ENCODE data around the gene PPARG.

DNA sequence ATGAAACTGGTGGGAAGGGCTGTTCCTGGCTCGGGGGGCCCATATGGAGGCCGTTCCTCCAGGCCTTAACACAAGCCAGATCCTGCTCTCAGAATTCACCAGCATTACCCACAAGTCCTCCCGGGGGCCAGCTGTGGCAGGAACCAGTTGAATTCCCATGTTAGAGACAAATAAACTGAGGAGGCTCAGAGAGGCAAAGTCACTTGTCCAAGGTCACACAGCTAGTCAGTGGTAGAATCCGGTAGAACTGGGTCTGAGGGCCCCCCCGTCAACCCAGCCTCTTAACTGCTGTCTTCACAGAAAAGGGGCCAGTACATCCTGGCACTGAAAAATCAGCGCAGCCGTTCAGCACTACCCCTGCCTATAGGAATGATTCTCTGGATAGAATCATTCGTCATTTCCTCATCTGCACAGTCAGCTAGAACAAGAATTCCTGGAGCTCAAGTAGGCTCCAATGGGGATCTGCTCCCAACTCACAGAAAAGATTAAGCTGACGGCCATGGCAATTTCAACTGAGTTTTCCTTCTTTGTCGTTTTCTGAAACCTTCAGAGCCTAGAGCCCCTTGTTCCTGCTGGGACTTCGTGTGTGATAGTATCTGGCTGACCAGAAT, 183.2 kb downstream of the PPARG start:
- TF ChIP-seq EP300 (IDR thresholded peaks at IDR 0.05; ENCODE audit: borderline replicate concordance in 1 of 2, low read depth in 1 of 2, low read length in 1 of 2) (no peak), POLR2AphosphoS5 (IDR thresholded peaks at IDR 0.05; ENCODE audit: low read depth, low read length) (no peak), TAF1 (IDR thresholded peaks at IDR 0.05; ENCODE audit: borderline replicate concordance, low read depth, low read length) (no peak), ELF1 (IDR thresholded peaks at IDR 0.05) (no peak), SMC3 (IDR thresholded peaks at IDR 0.05; ENCODE audit: low read depth, low read length) (no peak), SIN3A (IDR thresholded peaks at IDR 0.05; ENCODE audit: borderline replicate concordance, low read depth, low read length) (no peak), RAD21 (IDR thresholded peaks at IDR 0.05; ENCODE audit: low read length) (no peak), TCF12 (IDR thresholded peaks at IDR 0.05) (no peak)
- TF ChIP-seq, protein P1, sequence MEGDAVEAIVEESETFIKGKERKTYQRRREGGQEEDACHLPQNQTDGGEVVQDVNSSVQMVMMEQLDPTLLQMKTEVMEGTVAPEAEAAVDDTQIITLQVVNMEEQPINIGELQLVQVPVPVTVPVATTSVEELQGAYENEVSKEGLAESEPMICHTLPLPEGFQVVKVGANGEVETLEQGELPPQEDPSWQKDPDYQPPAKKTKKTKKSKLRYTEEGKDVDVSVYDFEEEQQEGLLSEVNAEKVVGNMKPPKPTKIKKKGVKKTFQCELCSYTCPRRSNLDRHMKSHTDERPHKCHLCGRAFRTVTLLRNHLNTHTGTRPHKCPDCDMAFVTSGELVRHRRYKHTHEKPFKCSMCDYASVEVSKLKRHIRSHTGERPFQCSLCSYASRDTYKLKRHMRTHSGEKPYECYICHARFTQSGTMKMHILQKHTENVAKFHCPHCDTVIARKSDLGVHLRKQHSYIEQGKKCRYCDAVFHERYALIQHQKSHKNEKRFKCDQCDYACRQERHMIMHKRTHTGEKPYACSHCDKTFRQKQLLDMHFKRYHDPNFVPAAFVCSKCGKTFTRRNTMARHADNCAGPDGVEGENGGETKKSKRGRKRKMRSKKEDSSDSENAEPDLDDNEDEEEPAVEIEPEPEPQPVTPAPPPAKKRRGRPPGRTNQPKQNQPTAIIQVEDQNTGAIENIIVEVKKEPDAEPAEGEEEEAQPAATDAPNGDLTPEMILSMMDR (IDR thresholded peaks at IDR 0.05): no peak
- TF ChIP-seq, protein P2, sequence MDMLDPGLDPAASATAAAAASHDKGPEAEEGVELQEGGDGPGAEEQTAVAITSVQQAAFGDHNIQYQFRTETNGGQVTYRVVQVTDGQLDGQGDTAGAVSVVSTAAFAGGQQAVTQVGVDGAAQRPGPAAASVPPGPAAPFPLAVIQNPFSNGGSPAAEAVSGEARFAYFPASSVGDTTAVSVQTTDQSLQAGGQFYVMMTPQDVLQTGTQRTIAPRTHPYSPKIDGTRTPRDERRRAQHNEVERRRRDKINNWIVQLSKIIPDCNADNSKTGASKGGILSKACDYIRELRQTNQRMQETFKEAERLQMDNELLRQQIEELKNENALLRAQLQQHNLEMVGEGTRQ (IDR thresholded peaks at IDR 0.05; ENCODE audit: borderline replicate concordance, low read depth, low read length): no peak
- TF ChIP-seq, protein P3, sequence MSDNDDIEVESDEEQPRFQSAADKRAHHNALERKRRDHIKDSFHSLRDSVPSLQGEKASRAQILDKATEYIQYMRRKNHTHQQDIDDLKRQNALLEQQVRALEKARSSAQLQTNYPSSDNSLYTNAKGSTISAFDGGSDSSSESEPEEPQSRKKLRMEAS (IDR thresholded peaks at IDR 0.05; ENCODE audit: low read depth): no peak
- TF ChIP-seq, protein P4, sequence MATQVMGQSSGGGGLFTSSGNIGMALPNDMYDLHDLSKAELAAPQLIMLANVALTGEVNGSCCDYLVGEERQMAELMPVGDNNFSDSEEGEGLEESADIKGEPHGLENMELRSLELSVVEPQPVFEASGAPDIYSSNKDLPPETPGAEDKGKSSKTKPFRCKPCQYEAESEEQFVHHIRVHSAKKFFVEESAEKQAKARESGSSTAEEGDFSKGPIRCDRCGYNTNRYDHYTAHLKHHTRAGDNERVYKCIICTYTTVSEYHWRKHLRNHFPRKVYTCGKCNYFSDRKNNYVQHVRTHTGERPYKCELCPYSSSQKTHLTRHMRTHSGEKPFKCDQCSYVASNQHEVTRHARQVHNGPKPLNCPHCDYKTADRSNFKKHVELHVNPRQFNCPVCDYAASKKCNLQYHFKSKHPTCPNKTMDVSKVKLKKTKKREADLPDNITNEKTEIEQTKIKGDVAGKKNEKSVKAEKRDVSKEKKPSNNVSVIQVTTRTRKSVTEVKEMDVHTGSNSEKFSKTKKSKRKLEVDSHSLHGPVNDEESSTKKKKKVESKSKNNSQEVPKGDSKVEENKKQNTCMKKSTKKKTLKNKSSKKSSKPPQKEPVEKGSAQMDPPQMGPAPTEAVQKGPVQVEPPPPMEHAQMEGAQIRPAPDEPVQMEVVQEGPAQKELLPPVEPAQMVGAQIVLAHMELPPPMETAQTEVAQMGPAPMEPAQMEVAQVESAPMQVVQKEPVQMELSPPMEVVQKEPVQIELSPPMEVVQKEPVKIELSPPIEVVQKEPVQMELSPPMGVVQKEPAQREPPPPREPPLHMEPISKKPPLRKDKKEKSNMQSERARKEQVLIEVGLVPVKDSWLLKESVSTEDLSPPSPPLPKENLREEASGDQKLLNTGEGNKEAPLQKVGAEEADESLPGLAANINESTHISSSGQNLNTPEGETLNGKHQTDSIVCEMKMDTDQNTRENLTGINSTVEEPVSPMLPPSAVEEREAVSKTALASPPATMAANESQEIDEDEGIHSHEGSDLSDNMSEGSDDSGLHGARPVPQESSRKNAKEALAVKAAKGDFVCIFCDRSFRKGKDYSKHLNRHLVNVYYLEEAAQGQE (IDR thresholded peaks at IDR 0.05; ENCODE audit: low read depth, low read length): no peak
- TF ChIP-seq, protein P5, sequence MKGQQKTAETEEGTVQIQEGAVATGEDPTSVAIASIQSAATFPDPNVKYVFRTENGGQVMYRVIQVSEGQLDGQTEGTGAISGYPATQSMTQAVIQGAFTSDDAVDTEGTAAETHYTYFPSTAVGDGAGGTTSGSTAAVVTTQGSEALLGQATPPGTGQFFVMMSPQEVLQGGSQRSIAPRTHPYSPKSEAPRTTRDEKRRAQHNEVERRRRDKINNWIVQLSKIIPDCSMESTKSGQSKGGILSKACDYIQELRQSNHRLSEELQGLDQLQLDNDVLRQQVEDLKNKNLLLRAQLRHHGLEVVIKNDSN (IDR thresholded peaks at IDR 0.05; ENCODE audit: borderline replicate concordance, low read depth): no peak

All from SK-N-SH (cell line).